Measurements from ENCODE around the gene PTAR1.

GRCh38 chr9:69785757-69786156, 25.9 kb upstream of the PTAR1 start:
- TF ChIP-seq POLR2A (IDR thresholded peaks at IDR 0.05; ENCODE audit: low read depth, low read length) = no peak
- TF ChIP-seq CTCF (IDR thresholded peaks at IDR 0.05 in 2 of 3, conservative IDR thresholded peaks at IDR 0.05 in 1 of 3; ENCODE audit: control insufficient read depth in 2 of 3, extremely low read depth in 1 of 3, insufficient read depth in 1 of 3, low read depth in 3 of 3, low read length in 3 of 3) = no peak
